DOHH2 (cell line): ENCODE data around the gene KRI1.

ENCODE experiments used
- H3F3A ChIP-seq: fragments of 200-600 bp; sonication (generic), shearing (Covaris generic); 2 replicates; pipeline ENCODE4 v1.6.0; 2016; ENCODE audit warnings: antibody characterized with exemption, mild to moderate bottlenecking; ENCODE audit not compliant: control insufficient read depth, insufficient read depth
- H3K27ac ChIP-seq: fragments of 200-600 bp; sonication (generic); 2 replicates; pipeline ENCODE4 v1.5.1; 2014; ENCODE audit warnings: low read depth, mild to moderate bottlenecking, low read length, moderate library complexity
- H3K27me3 ChIP-seq: fragments of 200-600 bp; sonication (generic); 2 replicates; pipeline ENCODE4 v1.6.1; 2014; ENCODE audit warnings: mild to moderate bottlenecking, low read length, mixed read lengths; ENCODE audit not compliant: control insufficient read depth
- H3K36me3 ChIP-seq: fragments of 200-600 bp; sonication (generic); 2 replicates; pipeline ENCODE4 v1.6.1; 2014; ENCODE audit warnings: mild to moderate bottlenecking, low read length, moderate library complexity, mixed read lengths; ENCODE audit not compliant: control insufficient read depth
- H3K4me1 ChIP-seq: fragments of 200-600 bp; sonication (generic); 2 replicates; pipeline ENCODE4 v1.6.1; 2014; ENCODE audit warnings: mild to moderate bottlenecking, low read length, mixed read lengths; ENCODE audit not compliant: control insufficient read depth
- H3K4me2 ChIP-seq: fragments of 200-600 bp; sonication (generic); 2 replicates; pipeline ENCODE4 v1.6.0; 2014; ENCODE audit warnings: mild to moderate bottlenecking, low read length, moderate library complexity
- H3K4me3 ChIP-seq: fragments of 200-600 bp; sonication (generic); 2 replicates; pipeline ENCODE4 v1.5.1; 2014; ENCODE audit warnings: mild to moderate bottlenecking, low read length, mixed read lengths
- H3K79me2 ChIP-seq: fragments of 200-600 bp; sonication (generic); 2 replicates; pipeline ENCODE4 v1.6.1; 2014; ENCODE audit warnings: mild to moderate bottlenecking, low read length, mixed read lengths; ENCODE audit not compliant: control insufficient read depth
- H3K9me2 ChIP-seq: fragments of 200-600 bp; sonication (generic); replicated peaks from 2 replicates; pipeline ENCODE4 v1.6.1; 2014; ENCODE audit warnings: mild to moderate bottlenecking, low read length, mixed read lengths; ENCODE audit not compliant: control insufficient read depth
- H3K9me3 ChIP-seq: fragments of 200-600 bp; sonication (generic); 2 replicates; pipeline ENCODE4 v1.6.1; 2014; ENCODE audit warnings: antibody characterized with exemption, low read length, mixed read lengths; ENCODE audit not compliant: control insufficient read depth, insufficient read depth
- H4K20me1 ChIP-seq: fragments of 200-600 bp; sonication (generic); 2 replicates; pipeline ENCODE4 v1.6.0; 2014; ENCODE audit warnings: low read depth, mild to moderate bottlenecking, antibody characterized with exemption, low read length, moderate library complexity; ENCODE audit not compliant: control insufficient read depth, insufficient read depth
- EZH2phosphoT487 ChIP-seq: fragments of 200-600 bp; sonication (generic); IDR thresholded peaks from 2 replicates; pipeline ENCODE4 v1.6.1; 2017; ENCODE audit warnings: borderline replicate concordance, mild to moderate bottlenecking, antibody characterized with exemption, low read length, moderate library complexity, mixed read lengths
- TF ChIP-seq, protein P1 (sequence below): fragments of 200-600 bp; sonication (generic); IDR thresholded peaks from one replicate; pipeline ENCODE4 v1.5.1; 2014; ENCODE audit warnings: antibody characterized with exemption, mild to moderate bottlenecking, low read depth, low read length; ENCODE audit not compliant: poor library complexity, severe bottlenecking

KRI1 gene

DNA sequence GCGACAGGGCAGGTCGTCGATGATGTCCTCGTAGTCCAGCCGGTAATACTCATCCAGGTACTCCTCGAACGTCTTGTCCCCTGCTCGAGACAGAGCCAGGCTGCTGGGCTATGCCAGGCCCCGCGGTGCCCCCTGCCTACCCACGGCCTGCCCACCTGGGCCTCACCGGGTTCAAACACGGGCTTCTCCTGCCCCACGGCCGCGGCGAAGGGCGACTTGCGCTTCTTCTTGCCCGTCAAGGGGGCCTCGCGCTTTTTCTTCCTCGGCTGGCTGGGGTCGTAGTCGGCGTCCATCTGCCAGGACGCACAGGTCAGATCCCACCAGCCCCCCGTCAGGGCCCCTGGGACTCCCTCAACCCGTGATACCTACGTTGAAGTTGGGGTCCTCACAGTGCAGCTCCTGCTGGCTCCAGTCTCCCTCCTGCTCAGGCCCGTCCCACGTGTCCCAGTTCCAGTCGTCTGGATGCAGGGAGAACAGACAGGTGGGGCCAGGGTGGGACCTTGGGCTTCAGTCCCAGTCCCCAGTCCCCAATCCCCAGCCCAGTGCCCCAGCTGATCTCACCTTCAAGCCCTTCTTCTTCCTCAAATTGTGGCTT, 8.1 kb downstream of the KRI1 start:
- no peaks in the 10 kb centered on the region for H4K20me1 ChIP-seq
- H3K27me3 ChIP-seq, result no peaks in the 10 kb centered on the region
- no peaks in the 10 kb centered on the region for H3K9me3 ChIP-seq
- H3K4me1 ChIP-seq, result peaks cover 32% of the 10 kb centered on the region
- no peaks in the 10 kb centered on the region for H3K79me2 ChIP-seq
- H3K36me3 ChIP-seq, result peaks cover 83% of the 10 kb centered on the region
- no peak overlapping the region for H3K4me2 ChIP-seq
- no peak overlapping the region for H3K4me3 ChIP-seq
- no peak overlapping the region for H3K27ac ChIP-seq
- H3F3A ChIP-seq, result peaks cover 22% of the 10 kb centered on the region
- no peaks in the 10 kb centered on the region for H3K9me2 ChIP-seq
- TF ChIP-seq, protein P1, sequence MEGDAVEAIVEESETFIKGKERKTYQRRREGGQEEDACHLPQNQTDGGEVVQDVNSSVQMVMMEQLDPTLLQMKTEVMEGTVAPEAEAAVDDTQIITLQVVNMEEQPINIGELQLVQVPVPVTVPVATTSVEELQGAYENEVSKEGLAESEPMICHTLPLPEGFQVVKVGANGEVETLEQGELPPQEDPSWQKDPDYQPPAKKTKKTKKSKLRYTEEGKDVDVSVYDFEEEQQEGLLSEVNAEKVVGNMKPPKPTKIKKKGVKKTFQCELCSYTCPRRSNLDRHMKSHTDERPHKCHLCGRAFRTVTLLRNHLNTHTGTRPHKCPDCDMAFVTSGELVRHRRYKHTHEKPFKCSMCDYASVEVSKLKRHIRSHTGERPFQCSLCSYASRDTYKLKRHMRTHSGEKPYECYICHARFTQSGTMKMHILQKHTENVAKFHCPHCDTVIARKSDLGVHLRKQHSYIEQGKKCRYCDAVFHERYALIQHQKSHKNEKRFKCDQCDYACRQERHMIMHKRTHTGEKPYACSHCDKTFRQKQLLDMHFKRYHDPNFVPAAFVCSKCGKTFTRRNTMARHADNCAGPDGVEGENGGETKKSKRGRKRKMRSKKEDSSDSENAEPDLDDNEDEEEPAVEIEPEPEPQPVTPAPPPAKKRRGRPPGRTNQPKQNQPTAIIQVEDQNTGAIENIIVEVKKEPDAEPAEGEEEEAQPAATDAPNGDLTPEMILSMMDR, result no peak
- no peak for TF ChIP-seq EZH2phosphoT487

DNA sequence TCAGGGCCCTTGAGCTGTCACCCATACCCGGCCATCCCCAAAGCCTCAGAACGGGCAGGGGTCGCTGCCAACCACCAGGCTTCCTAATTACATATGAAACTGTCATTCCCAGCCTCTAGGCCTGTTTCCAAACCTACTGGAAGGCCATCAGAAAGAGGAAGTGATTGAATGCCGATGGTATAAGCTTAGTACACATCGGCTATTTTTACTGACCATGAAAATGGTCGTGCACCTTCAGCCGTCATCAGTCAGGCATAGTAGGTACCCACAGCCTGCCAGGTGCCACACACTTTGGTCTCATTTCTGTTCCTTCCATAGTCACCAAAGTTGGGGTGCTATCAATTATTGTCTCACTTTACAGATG, 10.2 kb downstream of the KRI1 start:
- H3K4me1 ChIP-seq, result peaks cover 41% of the 10 kb centered on the region
- H3K36me3 ChIP-seq, result peaks cover 83% of the 10 kb centered on the region
- H4K20me1 ChIP-seq, result no peaks in the 10 kb centered on the region
- H3K79me2 ChIP-seq, result no peaks in the 10 kb centered on the region
- H3K27me3 ChIP-seq, result no peaks in the 10 kb centered on the region
- H3K4me3 ChIP-seq, result no peak overlapping the region
- H3F3A ChIP-seq, result peaks cover 22% of the 10 kb centered on the region
- 0 out of 2 replicates have a peak overlapping the region, but pooled peaks have one; percentile 60 for H3K27ac ChIP-seq
- H3K9me2 ChIP-seq, result no peaks in the 10 kb centered on the region
- TF ChIP-seq, protein P1, result no peak
- no peak for TF ChIP-seq EZH2phosphoT487
- H3K9me3 ChIP-seq, result no peaks in the 10 kb centered on the region
- no peak overlapping the region for H3K4me2 ChIP-seq

DNA sequence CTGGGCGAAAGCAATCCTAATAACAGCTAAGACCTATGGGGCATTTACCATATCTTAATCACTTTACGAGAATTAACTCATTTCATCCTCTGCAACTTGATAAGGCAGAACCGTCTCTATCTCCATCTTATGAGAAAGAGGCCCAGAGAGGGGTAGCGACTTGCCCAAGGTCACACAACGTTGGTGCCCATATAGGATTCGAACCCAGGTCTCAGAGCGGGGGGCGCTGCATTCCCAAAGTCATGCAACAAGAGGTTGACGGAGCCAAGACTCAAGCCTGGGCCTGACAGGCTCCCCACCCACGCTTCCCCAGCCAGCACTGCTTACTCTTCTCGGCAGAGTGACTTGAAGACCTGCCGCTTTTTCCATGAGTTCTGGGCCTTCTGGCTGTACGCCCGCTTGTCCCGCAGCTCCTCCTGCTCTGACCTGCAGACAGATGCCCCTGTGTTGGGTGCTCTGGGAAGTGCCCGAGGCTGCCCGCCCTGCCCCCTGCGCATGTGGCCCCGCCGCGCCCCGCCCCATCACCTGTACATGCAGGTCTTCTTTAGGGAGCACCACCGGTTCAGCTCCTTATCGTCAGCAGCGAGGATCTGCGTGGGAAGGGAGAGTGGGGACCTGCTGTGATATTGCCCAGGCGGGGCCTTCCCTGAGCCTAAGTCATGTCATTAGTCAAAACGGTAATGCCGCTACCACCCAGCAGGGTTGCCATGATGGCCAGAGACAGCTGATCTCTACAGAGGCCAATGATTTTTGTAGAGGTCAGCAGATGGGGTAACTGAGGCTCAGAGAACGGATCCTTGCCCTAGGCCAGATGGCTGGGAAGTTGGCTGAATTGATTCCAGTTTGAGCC, 10.8 kb downstream of the KRI1 start:
- TF ChIP-seq EZH2phosphoT487, result no peak
- TF ChIP-seq, protein P1, result no peak
- H3K4me1 ChIP-seq, result peaks cover 41% of the 10 kb centered on the region

More for the DNA sequence above, 10.8 kb downstream of the KRI1 start:
- Histone ChIP-seq H3K36me3 (peaks cover 83% of the 10 kb centered on the region), H3K27me3 (no peaks in the 10 kb centered on the region), H3K27ac (peak overlapping the region; percentile 60), H3F3A (peaks cover 22% of the 10 kb centered on the region), H4K20me1 (no peaks in the 10 kb centered on the region), H3K4me3 (no peak overlapping the region), H3K9me3 (no peaks in the 10 kb centered on the region), H3K4me2 (peak overlapping the region; percentile 29), H3K9me2 (no peaks in the 10 kb centered on the region), H3K79me2 (no peaks in the 10 kb centered on the region)
